ENCODE results near the gene ATG9A. TPM values are rescaled to one million over a fixed set of nuclear protein-coding genes. Genes with fewer than 3 reads are reported as not detected.

ATG9A gene
- total RNA-seq, 1 experiment from 2014 or later = 46.4 TPM

- Histone ChIP-seq H3K79me1 (ENCODE audit: insufficient read depth, low read depth, low read length, poor library complexity, severe bottlenecking) (no peaks in the 10 kb centered on the region), H2BK12ac (ENCODE audit: insufficient read length, low read depth, low read length) (no peak overlapping the region), H4K8ac (replicated peaks; ENCODE audit: insufficient read length, low read depth, low read length) (no peak overlapping the region), H3K27me3 (ENCODE audit: insufficient read depth, low read length) (no peaks in the 10 kb centered on the region), H4K20me1 (ENCODE audit: control insufficient read depth, insufficient read depth, insufficient read length) (no peaks in the 10 kb centered on the region), H3K4me2 (ENCODE audit: insufficient read depth, insufficient read length, low read length) (no peak overlapping the region), H2BK15ac (ENCODE audit: low read depth, low read length) (no peak overlapping the region), H3K9ac (ENCODE audit: extremely low read depth, insufficient read length, low read length) (no peak overlapping the region), H4K91ac (ENCODE audit: insufficient read length, low read depth, low read length) (no peak overlapping the region), H2BK20ac (ENCODE audit: low read depth, low read length, poor library complexity, severe bottlenecking) (no peak overlapping the region), H2BK5ac (ENCODE audit: insufficient read length, low read length) (no peak overlapping the region), H3K23me2 (ENCODE audit: insufficient read length, low read depth, low read length, poor library complexity, severe bottlenecking) (peaks cover 5% of the 10 kb centered on the region), H3T11ph (ENCODE audit: low read length) (no peak overlapping the region), H3K14ac (ENCODE audit: insufficient read depth, low read length) (no peak overlapping the region), H3K9me3 (ENCODE audit: control insufficient read depth, low read depth, low read length) (no peaks in the 10 kb centered on the region), H3K27ac (ENCODE audit: insufficient read length, low read depth, low read length) (no peak overlapping the region), H3K56ac (ENCODE audit: insufficient read length, low read depth, low read length) (no peak overlapping the region), H2BK120ac (ENCODE audit: low read depth, low read length, poor library complexity, severe bottlenecking) (no peak overlapping the region), H3K4ac (ENCODE audit: low read depth, low read length) (no peak overlapping the region), H2AFZ (ENCODE audit: low read length) (no peak overlapping the region), H3K79me2 (ENCODE audit: insufficient read depth, low read length) (no peaks in the 10 kb centered on the region), H3K23ac (ENCODE audit: insufficient read length, low read depth, low read length) (no peak overlapping the region), H2AK5ac (ENCODE audit: insufficient read length, low read length) (no peak overlapping the region), H3K4me1 (ENCODE audit: insufficient read depth, low read length) (peaks cover 5% of the 10 kb centered on the region), H3K18ac (ENCODE audit: insufficient read length, low read depth, low read length) (no peak overlapping the region), H4K5ac (ENCODE audit: insufficient read length, low read depth, low read length) (no peak overlapping the region)
- Mint-ChIP-seq H3K9me3 (no peaks in the 10 kb centered on the region), H3K4me1 (peaks cover 31 to 42% of the 10 kb centered on the region in 2 experiments), H3K4me3 (no peak overlapping the region), H3K27ac (peak overlapping the region in 1 of 3 experiments; percentile 40; a peak in 1 of 7 replicates), H3K27me3 (ENCODE audit: low read depth) (peaks cover 23% of the 10 kb centered on the region), H3K36me3 (ENCODE audit: insufficient read depth in 1 of 3, low read depth in 3 of 3) (peaks cover 9 to 24% (median 23%) of the 10 kb centered on the region in 3 experiments; a peak in 6 of 7 replicates)
- DNase-seq = no peak
- no peak; the same call in 2 of the 3 replicates for TF ChIP-seq CTCF (conservative IDR thresholded peaks at IDR 0.05)
- WGBS (ENCODE audit: extremely low coverage, insufficient read length, low lambda C conversion rate) = no CpG with 5 or more reads among the region's 17 CpGs
Measured at GRCh38 chr2:219247678-219248642, 18.5 kb upstream of the ATG9A start.

Measured in H9 (cell line).